ENCODE data around the gene HNMT. TPM values are rescaled to one million over a fixed set of nuclear protein-coding genes. Genes with fewer than 3 reads are reported as not detected.

HNMT gene
- total and polyA plus RNA-seq, 7 donors: 29.9 to 124 (median 59.2) TPM

DNA sequence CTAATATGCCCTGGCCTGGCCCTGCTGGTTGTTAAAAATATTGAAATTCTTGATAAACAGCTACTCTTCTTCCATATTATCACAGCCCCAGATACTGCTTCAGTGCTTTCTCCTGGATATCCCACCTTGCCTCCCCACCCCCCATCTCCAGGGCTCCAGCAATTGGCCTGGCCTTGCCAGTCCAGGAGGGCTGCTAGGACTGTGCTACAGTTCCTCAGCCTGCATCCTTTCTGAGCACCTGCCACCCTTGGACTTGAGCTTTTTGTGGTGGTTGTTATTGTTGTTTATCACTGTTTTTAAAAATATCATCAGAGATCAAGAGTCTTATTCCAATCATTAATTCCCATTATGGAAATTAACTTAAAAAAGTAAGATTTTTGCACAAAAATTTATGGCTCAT, 13.5 kb downstream of the HNMT start:
- H3K9me3 ChIP-seq: no peaks in the 10 kb centered on the region
- H3K4me3 ChIP-seq: no peak overlapping the region
- no peak overlapping the region for H3K27ac ChIP-seq
- H3K36me3 ChIP-seq: peaks cover 0 to 4% (median 0%) of the 10 kb centered on the region in 4 donors
- H3K27me3 ChIP-seq: no peaks in the 10 kb centered on the region
- intact Hi-C loops (cut with DNase I): no loop called here
- H3K4me1 ChIP-seq: no peaks in the 10 kb centered on the region
- DNase-seq: no peak
- TF ChIP-seq POLR2A (IDR thresholded peaks at IDR 0.05) (no peak), EP300 (IDR thresholded peaks at IDR 0.05) (no peak)
- TF ChIP-seq, protein P1, sequence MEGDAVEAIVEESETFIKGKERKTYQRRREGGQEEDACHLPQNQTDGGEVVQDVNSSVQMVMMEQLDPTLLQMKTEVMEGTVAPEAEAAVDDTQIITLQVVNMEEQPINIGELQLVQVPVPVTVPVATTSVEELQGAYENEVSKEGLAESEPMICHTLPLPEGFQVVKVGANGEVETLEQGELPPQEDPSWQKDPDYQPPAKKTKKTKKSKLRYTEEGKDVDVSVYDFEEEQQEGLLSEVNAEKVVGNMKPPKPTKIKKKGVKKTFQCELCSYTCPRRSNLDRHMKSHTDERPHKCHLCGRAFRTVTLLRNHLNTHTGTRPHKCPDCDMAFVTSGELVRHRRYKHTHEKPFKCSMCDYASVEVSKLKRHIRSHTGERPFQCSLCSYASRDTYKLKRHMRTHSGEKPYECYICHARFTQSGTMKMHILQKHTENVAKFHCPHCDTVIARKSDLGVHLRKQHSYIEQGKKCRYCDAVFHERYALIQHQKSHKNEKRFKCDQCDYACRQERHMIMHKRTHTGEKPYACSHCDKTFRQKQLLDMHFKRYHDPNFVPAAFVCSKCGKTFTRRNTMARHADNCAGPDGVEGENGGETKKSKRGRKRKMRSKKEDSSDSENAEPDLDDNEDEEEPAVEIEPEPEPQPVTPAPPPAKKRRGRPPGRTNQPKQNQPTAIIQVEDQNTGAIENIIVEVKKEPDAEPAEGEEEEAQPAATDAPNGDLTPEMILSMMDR (IDR thresholded peaks at IDR 0.05): no peak

DNA sequence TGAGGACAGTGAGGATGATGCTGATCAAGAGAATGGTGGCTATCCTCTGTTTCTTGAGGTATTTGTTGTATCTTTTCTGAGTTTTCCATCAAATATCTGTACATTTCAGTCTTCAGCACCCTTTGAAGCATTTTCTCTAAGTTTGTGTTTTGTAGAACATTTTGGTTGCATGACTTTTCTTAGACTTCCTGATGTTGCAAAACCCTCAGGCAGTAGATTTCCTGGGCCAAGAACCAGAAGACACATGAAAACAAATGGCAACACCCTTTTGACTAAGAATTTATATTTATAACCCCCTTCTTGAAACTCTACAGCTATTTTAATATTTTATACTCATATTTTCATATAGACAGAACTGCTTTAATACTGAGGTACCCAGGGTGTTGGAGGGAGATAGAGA, 16.2 kb downstream of the HNMT start:
- H3K27me3 ChIP-seq: no peaks in the 10 kb centered on the region
- no peaks in the 10 kb centered on the region for H3K9me3 ChIP-seq
- DNase-seq: no peak
- H3K27ac ChIP-seq: peak overlapping the region in 1 of 4 donors; percentile 14
- H3K36me3 ChIP-seq: no peaks in the 10 kb centered on the region
- TF ChIP-seq EP300 (IDR thresholded peaks at IDR 0.05) (no peak), POLR2A (IDR thresholded peaks at IDR 0.05) (no peak), POLR2AphosphoS5 (IDR thresholded peaks at IDR 0.05) (no peak)
- TF ChIP-seq, protein P1 (IDR thresholded peaks at IDR 0.05): no peak
- no peaks in the 10 kb centered on the region for H3K4me1 ChIP-seq
- intact Hi-C loops (cut with DNase I): no loop called here
- no peak overlapping the region for H3K4me3 ChIP-seq

DNA sequence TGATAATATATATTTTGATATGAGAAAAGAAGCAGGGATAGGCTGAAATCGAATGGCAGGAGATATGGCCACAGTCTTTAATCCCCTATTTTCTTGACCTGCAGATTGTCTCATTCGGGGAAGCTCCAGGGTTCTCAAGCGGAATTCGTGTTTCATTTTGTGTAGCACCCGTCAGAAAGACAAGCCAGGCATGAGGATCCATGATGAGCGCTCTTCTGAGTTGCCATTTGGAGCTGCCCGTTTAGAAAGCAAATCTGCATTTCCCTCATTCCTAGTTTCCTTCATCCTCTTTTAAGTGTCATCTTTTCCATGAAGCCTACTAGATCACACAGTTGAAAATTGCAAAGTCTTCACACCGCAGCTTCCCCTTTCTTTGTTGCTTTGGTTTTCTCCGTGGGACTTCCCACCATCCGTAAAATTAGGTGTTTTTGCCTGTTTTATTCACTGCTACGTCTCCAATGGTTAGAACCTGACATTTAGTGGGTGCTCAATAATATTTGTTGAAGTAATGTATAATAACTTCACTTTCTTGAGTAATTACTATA, 16.9 kb downstream of the HNMT start:
- TF ChIP-seq, protein P1 (IDR thresholded peaks at IDR 0.05): no peak
- TF ChIP-seq POLR2AphosphoS5 (IDR thresholded peaks at IDR 0.05) (no peak), EP300 (IDR thresholded peaks at IDR 0.05) (no peak), POLR2A (IDR thresholded peaks at IDR 0.05) (no peak)
- no peaks in the 10 kb centered on the region for H3K27me3 ChIP-seq
- H3K4me3 ChIP-seq: no peak overlapping the region
- no peaks in the 10 kb centered on the region for H3K9me3 ChIP-seq
- intact Hi-C loops (cut with DNase I): no loop called here
- 91 to 93% methylated on average over 11 of the region's 11 CpGs for WGBS, 2 donors
- no peaks in the 10 kb centered on the region for H3K36me3 ChIP-seq
- DNase-seq: no peak
- no peak overlapping the region for H3K27ac ChIP-seq
- H3K4me1 ChIP-seq: no peaks in the 10 kb centered on the region

DNA sequence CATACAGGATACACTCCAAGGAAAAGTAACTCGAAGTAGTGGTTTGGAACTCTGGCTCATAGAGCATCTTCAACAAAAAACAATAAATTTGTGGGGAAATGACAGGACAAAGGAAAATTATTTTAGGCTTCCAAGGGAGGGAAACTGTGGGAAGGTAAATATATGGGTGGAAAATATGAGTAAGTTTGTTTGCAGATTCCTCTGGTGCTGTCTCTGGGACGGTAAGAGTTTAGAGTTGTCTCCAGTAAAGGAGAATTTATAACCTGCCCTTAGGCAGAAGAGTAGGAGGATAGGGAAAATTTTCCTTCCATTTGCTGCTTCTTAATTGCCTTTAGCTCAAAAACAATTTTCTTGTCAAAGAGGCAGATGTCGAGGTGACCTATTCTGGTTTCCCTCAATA, 19.3 kb downstream of the HNMT start:
- H3K4me1 ChIP-seq: no peaks in the 10 kb centered on the region
- WGBS, 2 donors: 82 to 89% methylated on average over 3 of the region's 3 CpGs
- H3K9me3 ChIP-seq: no peaks in the 10 kb centered on the region
- no peaks in the 10 kb centered on the region for H3K36me3 ChIP-seq
- H3K27ac ChIP-seq: no peak overlapping the region
- DNase-seq: no peak
- H3K4me3 ChIP-seq: no peak overlapping the region
- intact Hi-C loops (cut with DNase I): no loop called here
- no peaks in the 10 kb centered on the region for H3K27me3 ChIP-seq
- TF ChIP-seq POLR2A (IDR thresholded peaks at IDR 0.05): no peak
- TF ChIP-seq, protein P1 (IDR thresholded peaks at IDR 0.05): no peak
- no peak for TF ChIP-seq POLR2AphosphoS5 (IDR thresholded peaks at IDR 0.05)
- no peak for TF ChIP-seq EP300 (IDR thresholded peaks at IDR 0.05)

DNA sequence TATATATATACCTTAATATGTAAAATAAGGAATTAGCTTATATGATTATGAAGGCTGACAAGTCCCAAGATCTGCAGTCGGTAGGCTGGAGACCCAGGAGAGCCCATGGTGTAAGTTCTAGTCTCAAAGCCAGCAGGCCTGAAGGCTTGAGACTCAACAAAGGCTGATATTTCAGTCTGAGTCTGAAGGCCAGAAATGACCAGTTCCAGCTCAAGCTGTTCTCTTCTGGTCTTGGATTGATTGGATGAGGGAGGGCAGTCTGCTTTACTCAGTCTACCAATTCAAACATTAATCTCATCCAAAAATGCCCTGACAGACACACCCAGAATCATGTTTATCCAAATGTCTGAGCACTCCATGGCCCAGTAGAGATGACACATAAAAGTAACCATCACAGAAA, 22.0 kb downstream of the HNMT start:
- Histone ChIP-seq H3K36me3 (peaks cover 0 to 9% (median 2%) of the 10 kb centered on the region in 4 donors), H3K27ac (no peak overlapping the region), H3K4me1 (no peaks in the 10 kb centered on the region), H3K4me3 (no peak overlapping the region), H3K9me3 (peaks cover 0 to 3% (median 0%) of the 10 kb centered on the region in 4 donors), H3K27me3 (no peaks in the 10 kb centered on the region)
- intact Hi-C loops (cut with DNase I): no loop called here
- no peak for TF ChIP-seq POLR2AphosphoS5 (IDR thresholded peaks at IDR 0.05)
- TF ChIP-seq, protein P1 (IDR thresholded peaks at IDR 0.05): no peak
- TF ChIP-seq POLR2A (IDR thresholded peaks at IDR 0.05): no peak
- TF ChIP-seq EP300 (IDR thresholded peaks at IDR 0.05): no peak
- DNase-seq: no peak
- 97 to 100% methylated on average over 1 of the region's 1 CpG for WGBS, 2 donors
